NCI-H82 (cell line): ENCODE data around the gene ABHD17A.
A peak's percentile ranks its signal among the peaks of the same experiment; 100 is the strongest.

Experiments
- DNase-seq: peaks from one replicate; lab custom pipeline; 2025; lab: John Stamatoyannopoulos, UW

Gene ABHD17A

GRCh38 chr19:1839658-1840540 is 45.4 kb downstream of the ABHD17A start:
- no peak for DNase-seq

- peak; percentile 50 for DNase-seq
Observed at GRCh38 chr19:1837625-1838105, 47.6 kb downstream of the ABHD17A start.

GRCh38 chr19:1837222-1837565 is 48.1 kb downstream of the ABHD17A start:
- DNase-seq: no peak

GRCh38 chr19:1836458-1837221 is 48.7 kb downstream of the ABHD17A start:
- DNase-seq: no peak

- no peak for DNase-seq
Observed at GRCh38 chr19:1833540-1833939, 51.8 kb downstream of the ABHD17A start.

- DNase-seq: no peak
Observed at GRCh38 chr19:1832046-1832663, 53.1 kb downstream of the ABHD17A start.

GRCh38 chr19:1830978-1831377 is 54.3 kb downstream of the ABHD17A start:
- no peak for DNase-seq

GRCh38 chr19:1830568-1830967 is 54.7 kb downstream of the ABHD17A start:
- DNase-seq: no peak

- DNase-seq: no peak
Observed at GRCh38 chr19:1829958-1830357, 55.3 kb downstream of the ABHD17A start.

- no peak for DNase-seq
Observed at GRCh38 chr19:1828279-1829238, 56.7 kb downstream of the ABHD17A start.

GRCh38 chr19:1827566-1828278 is 57.6 kb downstream of the ABHD17A start:
- DNase-seq: no peak
